B cell (primary cell): ENCODE data around the gene TNPO1. TPM values are rescaled to one million over a fixed set of nuclear protein-coding genes. Genes with fewer than 3 reads are reported as not detected.

ENCODE experiments used
- ATAC-seq: fragments of 200-7000 bp; cut with Tn5 transposase; one replicate; pipeline ENCODE4 v1.10.0; 2021; ENCODE audit warnings: low read depth, mild to moderate bottlenecking, moderate number of reproducible peaks, moderate library complexity
- CTCF ChIA-PET: fragments of 350-600 bp; sonication (Branson Sonifier 250); formaldehyde crosslinking; loops from one replicate; lab custom pipeline; 2021; ENCODE audit warnings: antibody characterized with exemption, inconsistent platforms; lab: Charles Lee
- POLR2A ChIA-PET: fragments of 350-600 bp; sonication (Branson Sonifier 250); formaldehyde crosslinking; loops from one replicate; lab custom pipeline; 2021; ENCODE audit warnings: antibody characterized with exemption; lab: Charles Lee
- DNase-seq: peaks from one replicate; pipeline ENCODE4 v3.0.0; 2013
- H2AFZ ChIP-seq: 2 replicates; pipeline ENCODE4 v1.6.1; 2012; ENCODE audit warnings: mild to moderate bottlenecking, low read depth, low read length; ENCODE audit not compliant: insufficient read depth, poor library complexity, severe bottlenecking
- H3K27ac ChIP-seq, 2 donors: 1 replicate in 1 of 2; 2 replicates in 1 of 2; pipeline ENCODE4 v1.5.1; 2012 to 2013; ENCODE audit warnings: low read length in 2 of 2, mild to moderate bottlenecking in 2 of 2, moderate library complexity in 1 of 2
- H3K27me3 ChIP-seq, 4 experiments: fragments of 200-600 bp in 1 of 4; sonication (generic) in 1 of 4; replicated peaks in 1 of 4; 1 replicate in 2 of 4; 2 replicates in 2 of 4; pipeline versions ENCODE4 v1.6.1 to v1.7.0; 2013 to 2016; ENCODE audit warnings: low read length in 3 of 4, mild to moderate bottlenecking in 2 of 4, mixed read lengths in 1 of 4, moderate library complexity in 1 of 4; ENCODE audit not compliant: insufficient read depth in 4 of 4, control insufficient read depth in 3 of 4; ENCODE audit errors: control extremely low read depth in 1 of 4
- H3K36me3 ChIP-seq, 2 experiments: replicated peaks in 1 of 2; 1 replicate in 1 of 2; 2 replicates in 1 of 2; pipeline versions ENCODE4 v1.6.1 to v1.7.1; 2013; ENCODE audit warnings: low read length in 1 of 2; ENCODE audit not compliant: insufficient read depth in 2 of 2, control insufficient read depth in 1 of 2; ENCODE audit errors: control extremely low read depth in 1 of 2, extremely low read depth in 1 of 2
- H3K4me1 ChIP-seq, 2 donors: fragments of 200-600 bp in 1 of 2; sonication (generic) in 1 of 2; 1 replicate in 1 of 2; 2 replicates in 1 of 2; pipeline versions ENCODE4 v1.5.1 to v1.6.1; 2013 to 2017; ENCODE audit warnings: low read length in 2 of 2; ENCODE audit not compliant: control insufficient read depth in 2 of 2, insufficient read depth in 2 of 2
- H3K4me2 ChIP-seq: replicated peaks from 2 replicates; pipeline ENCODE3; 2012; ENCODE audit warnings: mild to moderate bottlenecking, low read depth, low read length; ENCODE audit not compliant: poor library complexity, severe bottlenecking
- H3K4me3 ChIP-seq, 5 experiments: fragments of 200-600 bp in 1 of 5; sonication (generic) in 1 of 5; 1 replicate in 3 of 5; 2 replicates in 2 of 5; pipeline versions ENCODE4 v1.5.1 to v1.7.0; 2011 to 2016; ENCODE audit warnings: low read length in 4 of 5, mild to moderate bottlenecking in 4 of 5, low read depth in 2 of 5, control low read depth in 1 of 5, moderate library complexity in 1 of 5; ENCODE audit not compliant: insufficient read depth in 1 of 5; ENCODE audit errors: control extremely low read depth in 1 of 5, extremely low read depth in 1 of 5
- H3K79me2 ChIP-seq: fragments of 200-600 bp; sonication (generic); one replicate; pipeline ENCODE4 v1.6.0; 2016; ENCODE audit warnings: low read length; ENCODE audit not compliant: control insufficient read depth, insufficient read depth
- H3K9ac ChIP-seq: fragments of 200-600 bp; sonication (generic); 2 replicates; pipeline ENCODE4 v1.6.1; 2017; ENCODE audit warnings: mild to moderate bottlenecking, low read length, moderate library complexity
- H3K9me3 ChIP-seq, 3 donors: one replicate each; pipeline versions ENCODE4 v1.6.1 to v1.7.1; 2013; ENCODE audit warnings: low read length in 2 of 3; ENCODE audit not compliant: control insufficient read depth in 2 of 3, insufficient read depth in 1 of 3; ENCODE audit errors: control extremely low read depth in 1 of 3
- H4K20me1 ChIP-seq: 2 replicates; pipeline ENCODE4 v1.6.0; 2012; ENCODE audit warnings: mild to moderate bottlenecking, low read length; ENCODE audit not compliant: insufficient read depth, control insufficient read depth, poor library complexity, severe bottlenecking
- H3K27ac Mint-ChIP-seq: one replicate; pipeline ENCODE4 v1.8.0; 2021; ENCODE audit warnings: mixed read lengths
- H3K27me3 Mint-ChIP-seq: one replicate; pipeline ENCODE4 v1.8.0; 2021; ENCODE audit warnings: mixed read lengths
- H3K4me1 Mint-ChIP-seq: one replicate; pipeline ENCODE4 v1.8.0; 2021; ENCODE audit warnings: mixed read lengths
- H3K4me3 Mint-ChIP-seq: one replicate; pipeline ENCODE4 v1.8.0; 2021; ENCODE audit warnings: mixed read lengths
- H3K9me3 Mint-ChIP-seq: one replicate; pipeline ENCODE4 v1.8.0; 2022; ENCODE audit warnings: mixed read lengths; ENCODE audit not compliant: insufficient read depth
- EZH2 ChIP-seq: IDR thresholded peaks from 2 replicates; pipeline ENCODE4 v1.6.1; 2012; ENCODE audit warnings: borderline replicate concordance, low read depth, mild to moderate bottlenecking, moderate library complexity, low read length; ENCODE audit not compliant: insufficient read depth, poor library complexity, severe bottlenecking
- whole genome bisulfite sequencing: methylation state at CpG from one replicate; pipeline ENCODE4 v1.1.5; 2013; ENCODE audit warnings: missing lambda C conversion rate; ENCODE audit not compliant: insufficient coverage; 5-methylcytosine and 5-hydroxymethylcytosine counted together
- intact Hi-C: fragments of 100-400 bp; cut with micrococcal nuclease; formaldehyde crosslinking; loops from one replicate; pipeline ENCODE4 v1.10.0; 2022
- polyA plus RNA-seq: library from polyadenylated mRNA; depleted of rRNA; stranded (reverse); fragments of >200 nt; gene quantifications from 2 replicates; pipeline ENCODE4 v1.2.3, GENCODE V29; 2012
- total RNA-seq, 2 donors: library from RNA; stranded (reverse); fragments of 120-200 nt in 1 of 2; gene quantifications; 1 replicate in 1 of 2; 2 replicates in 1 of 2; pipeline versions ENCODE4 v1.2.3 to v1.2.4, GENCODE V29; 2013 to 2022
- TF ChIP-seq, protein P1 (sequence below): fragments of 200-600 bp; IDR thresholded peaks from one replicate; pipeline ENCODE4 v1.8.0; 2022; ENCODE audit warnings: antibody characterized with exemption, mild to moderate bottlenecking

The TNPO1 gene
- total and polyA plus RNA-seq, 2 donors (not counting 1 experiment from before 2014, with no cell fraction given): 6.4 to 102 TPM

GRCh38 chr5:72949481-72949880, 133.0 kb downstream of the TNPO1 start:
- no peaks in the 10 kb centered on the region for H3K9me3 ChIP-seq
- no peak for TF ChIP-seq EZH2
- TF ChIP-seq, protein P1, sequence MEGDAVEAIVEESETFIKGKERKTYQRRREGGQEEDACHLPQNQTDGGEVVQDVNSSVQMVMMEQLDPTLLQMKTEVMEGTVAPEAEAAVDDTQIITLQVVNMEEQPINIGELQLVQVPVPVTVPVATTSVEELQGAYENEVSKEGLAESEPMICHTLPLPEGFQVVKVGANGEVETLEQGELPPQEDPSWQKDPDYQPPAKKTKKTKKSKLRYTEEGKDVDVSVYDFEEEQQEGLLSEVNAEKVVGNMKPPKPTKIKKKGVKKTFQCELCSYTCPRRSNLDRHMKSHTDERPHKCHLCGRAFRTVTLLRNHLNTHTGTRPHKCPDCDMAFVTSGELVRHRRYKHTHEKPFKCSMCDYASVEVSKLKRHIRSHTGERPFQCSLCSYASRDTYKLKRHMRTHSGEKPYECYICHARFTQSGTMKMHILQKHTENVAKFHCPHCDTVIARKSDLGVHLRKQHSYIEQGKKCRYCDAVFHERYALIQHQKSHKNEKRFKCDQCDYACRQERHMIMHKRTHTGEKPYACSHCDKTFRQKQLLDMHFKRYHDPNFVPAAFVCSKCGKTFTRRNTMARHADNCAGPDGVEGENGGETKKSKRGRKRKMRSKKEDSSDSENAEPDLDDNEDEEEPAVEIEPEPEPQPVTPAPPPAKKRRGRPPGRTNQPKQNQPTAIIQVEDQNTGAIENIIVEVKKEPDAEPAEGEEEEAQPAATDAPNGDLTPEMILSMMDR: no peak
- no peak overlapping the region for H3K4me2 ChIP-seq
- H3K4me1 ChIP-seq: no peaks in the 10 kb centered on the region
- H3K4me3 Mint-ChIP-seq: no peak overlapping the region
- no peak overlapping the region for H2AFZ ChIP-seq
- H3K36me3 ChIP-seq: no peaks in the 10 kb centered on the region
- H3K4me1 Mint-ChIP-seq: no peaks in the 10 kb centered on the region
- peaks cover 0 to 5% (median 1%) of the 10 kb centered on the region in 4 experiments for H3K27me3 ChIP-seq
- ChIA-PET POLR2A (no interaction called here), CTCF (no interaction called here)
- no peak overlapping the region for H3K27ac Mint-ChIP-seq
- H4K20me1 ChIP-seq: no peaks in the 10 kb centered on the region
- no peak overlapping the region for H3K4me3 ChIP-seq
- intact Hi-C loops: no loop called here
- H3K27ac ChIP-seq: no peak overlapping the region
- H3K27me3 Mint-ChIP-seq: peaks cover 50% of the 10 kb centered on the region
- ATAC-seq: no peak
- no peaks in the 10 kb centered on the region for H3K9me3 Mint-ChIP-seq
- no peak for DNase-seq
- H3K9ac ChIP-seq: no peak overlapping the region
- H3K79me2 ChIP-seq: no peaks in the 10 kb centered on the region

DNA sequence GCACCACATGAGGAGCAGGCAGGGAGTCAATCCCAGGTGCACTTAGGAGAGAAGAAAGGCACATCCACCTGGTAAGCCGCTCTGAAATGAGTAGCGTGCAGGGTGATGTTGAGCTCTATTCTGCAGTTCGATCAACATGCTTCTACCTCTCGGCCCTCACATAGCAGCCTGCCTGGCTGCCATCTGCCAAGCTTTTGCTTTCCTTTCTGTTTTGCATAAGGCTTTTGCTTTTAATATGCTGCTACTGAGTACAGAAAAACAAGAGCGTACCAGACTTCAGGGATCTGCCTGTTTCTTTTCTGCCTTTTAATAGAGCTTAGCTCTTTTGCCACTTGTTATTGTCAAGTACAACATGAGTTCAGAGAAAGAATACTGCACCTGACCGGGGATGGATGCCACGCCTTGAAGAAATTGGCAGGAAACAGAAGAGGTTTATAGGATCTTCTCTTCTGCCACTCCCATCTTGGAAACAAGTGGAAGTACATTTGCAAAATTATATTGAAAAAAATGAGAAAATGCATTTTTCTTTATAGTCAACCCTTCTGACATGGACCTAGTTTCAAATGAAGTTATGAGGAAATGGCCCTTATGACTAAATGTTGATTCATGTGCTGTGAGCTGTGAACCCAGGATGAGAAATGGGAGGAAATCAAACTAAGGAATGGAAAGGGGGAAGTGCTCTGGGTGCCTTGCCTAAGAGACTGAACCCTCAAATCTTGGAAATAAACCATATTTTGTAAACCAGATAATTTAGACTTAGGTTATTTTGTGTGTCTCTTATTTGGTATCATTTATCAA, 135.4 kb downstream of the TNPO1 start:
- WGBS: 91% methylated on average over 2 of the region's 7 CpGs
- ChIA-PET CTCF (no interaction called here), POLR2A (no interaction called here)
- Histone ChIP-seq H3K79me2 (no peaks in the 10 kb centered on the region), H4K20me1 (no peaks in the 10 kb centered on the region), H3K4me1 (peaks cover 9 to 10% of the 10 kb centered on the region in 2 donors), H3K27me3 (peaks cover 0 to 15% (median 6%) of the 10 kb centered on the region in 4 experiments), H3K4me3 (no peak overlapping the region), H3K4me2 (no peak overlapping the region), H3K9me3 (peaks cover 0 to 1% (median 0%) of the 10 kb centered on the region in 3 donors), H3K36me3 (no peaks in the 10 kb centered on the region), H3K27ac (no peak overlapping the region), H2AFZ (no peak overlapping the region), H3K9ac (no peak overlapping the region)
- H3K27me3 Mint-ChIP-seq: peaks cover 52% of the 10 kb centered on the region
- peaks cover 14% of the 10 kb centered on the region for H3K4me1 Mint-ChIP-seq
- DNase-seq: no peak
- H3K9me3 Mint-ChIP-seq: no peaks in the 10 kb centered on the region
- no peak for TF ChIP-seq EZH2
- TF ChIP-seq, protein P1: no peak
- intact Hi-C loops: loop anchor here (10.0 kb wide), 1 partner anchor 583 kb away; no protein-coding TSS in a partner anchor
- no peak for ATAC-seq
- H3K27ac Mint-ChIP-seq: no peak overlapping the region
- H3K4me3 Mint-ChIP-seq: no peak overlapping the region
